Progenitor cell of endocrine pancreas (in vitro differentiated cells): ENCODE measurements around the gene NT5DC1. TPM values are rescaled to one million over a fixed set of nuclear protein-coding genes. Genes with fewer than 3 reads are reported as not detected.

Experiments
- DNase-seq: peaks from one replicate; pipeline ENCODE4 v3.0.0; 2021; ENCODE audit warnings: low spot score; ENCODE audit not compliant: unreplicated experiment
- H3K27ac Mint-ChIP-seq: 2 replicates; pipeline ENCODE4 v1.8.0; 2021; ENCODE audit warnings: mild to moderate bottlenecking, moderate library complexity, mixed read lengths
- H3K27me3 Mint-ChIP-seq: 2 replicates; pipeline ENCODE4 v1.8.0; 2021; ENCODE audit warnings: mixed read lengths
- H3K36me3 Mint-ChIP-seq: 2 replicates; pipeline ENCODE4 v1.8.0; 2022; ENCODE audit warnings: mixed read lengths; ENCODE audit not compliant: insufficient read depth
- H3K4me1 Mint-ChIP-seq: 2 replicates; pipeline ENCODE4 v1.8.0; 2021; ENCODE audit warnings: low read depth, mixed read lengths
- H3K4me3 Mint-ChIP-seq: 2 replicates; pipeline ENCODE4 v1.8.0; 2021; ENCODE audit warnings: low read depth, mild to moderate bottlenecking, moderate library complexity, mixed read lengths
- H3K9me3 Mint-ChIP-seq: 2 replicates; pipeline ENCODE4 v1.8.0; 2021; ENCODE audit warnings: low read depth, mixed read lengths
- total RNA-seq: library from RNA; stranded (reverse); gene quantifications from 2 replicates; pipeline ENCODE4 v1.2.1, GENCODE V29; 2021
- TF ChIP-seq, protein P1 (sequence below): fragments of 200-600 bp; sonication (generic); IDR thresholded peaks from one replicate; pipeline ENCODE4 v1.5.0; 2021; ENCODE audit warnings: antibody characterized with exemption, mild to moderate bottlenecking; ENCODE audit not compliant: unreplicated experiment

The NT5DC1 gene
- total RNA-seq, 1 donor from 2014 or later = 54.9 TPM

DNA sequence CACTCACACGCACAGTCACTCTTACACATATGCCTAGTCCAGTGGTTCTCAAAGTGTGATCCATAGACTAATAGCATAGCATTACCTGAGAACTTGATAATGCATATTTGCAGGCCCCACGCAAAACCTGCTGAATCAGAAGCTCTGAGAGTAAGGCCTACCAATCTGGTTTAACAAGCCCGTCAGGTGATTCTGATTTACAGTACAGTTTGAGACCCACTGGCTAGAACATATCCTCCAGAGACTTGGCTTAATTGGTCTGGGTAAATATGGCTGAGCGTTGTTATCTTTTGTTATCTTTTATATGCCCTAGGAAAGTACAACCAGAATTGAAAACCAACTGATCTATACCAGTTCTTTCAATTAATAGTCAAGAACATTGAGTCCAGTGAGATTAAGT, 143.6 kb downstream of the NT5DC1 start:
- peak overlapping the region; percentile 19 for H3K27ac Mint-ChIP-seq
- H3K27me3 Mint-ChIP-seq = no peaks in the 10 kb centered on the region
- peaks cover 15% of the 10 kb centered on the region for H3K4me1 Mint-ChIP-seq
- H3K4me3 Mint-ChIP-seq = no peak overlapping the region
- H3K9me3 Mint-ChIP-seq = no peaks in the 10 kb centered on the region
- DNase-seq = no peak
- peaks cover 6% of the 10 kb centered on the region for H3K36me3 Mint-ChIP-seq
- TF ChIP-seq, protein P1, sequence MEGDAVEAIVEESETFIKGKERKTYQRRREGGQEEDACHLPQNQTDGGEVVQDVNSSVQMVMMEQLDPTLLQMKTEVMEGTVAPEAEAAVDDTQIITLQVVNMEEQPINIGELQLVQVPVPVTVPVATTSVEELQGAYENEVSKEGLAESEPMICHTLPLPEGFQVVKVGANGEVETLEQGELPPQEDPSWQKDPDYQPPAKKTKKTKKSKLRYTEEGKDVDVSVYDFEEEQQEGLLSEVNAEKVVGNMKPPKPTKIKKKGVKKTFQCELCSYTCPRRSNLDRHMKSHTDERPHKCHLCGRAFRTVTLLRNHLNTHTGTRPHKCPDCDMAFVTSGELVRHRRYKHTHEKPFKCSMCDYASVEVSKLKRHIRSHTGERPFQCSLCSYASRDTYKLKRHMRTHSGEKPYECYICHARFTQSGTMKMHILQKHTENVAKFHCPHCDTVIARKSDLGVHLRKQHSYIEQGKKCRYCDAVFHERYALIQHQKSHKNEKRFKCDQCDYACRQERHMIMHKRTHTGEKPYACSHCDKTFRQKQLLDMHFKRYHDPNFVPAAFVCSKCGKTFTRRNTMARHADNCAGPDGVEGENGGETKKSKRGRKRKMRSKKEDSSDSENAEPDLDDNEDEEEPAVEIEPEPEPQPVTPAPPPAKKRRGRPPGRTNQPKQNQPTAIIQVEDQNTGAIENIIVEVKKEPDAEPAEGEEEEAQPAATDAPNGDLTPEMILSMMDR = no peak

GRCh38 chr6:116246089-116246488, 145.4 kb downstream of the NT5DC1 start:
- DNase-seq = no peak
- Mint-ChIP-seq H3K4me1 (peaks cover 28% of the 10 kb centered on the region), H3K4me3 (no peak overlapping the region), H3K27me3 (no peaks in the 10 kb centered on the region), H3K36me3 (peaks cover 3% of the 10 kb centered on the region), H3K27ac (no peak overlapping the region), H3K9me3 (no peaks in the 10 kb centered on the region)
- TF ChIP-seq, protein P1 = no peak

- TF ChIP-seq, protein P1 = no peak
- H3K27ac Mint-ChIP-seq = no peak overlapping the region
- H3K4me3 Mint-ChIP-seq = no peak overlapping the region
Observed at GRCh38 chr6:116247285-116247684, 146.6 kb downstream of the NT5DC1 start.

DNA sequence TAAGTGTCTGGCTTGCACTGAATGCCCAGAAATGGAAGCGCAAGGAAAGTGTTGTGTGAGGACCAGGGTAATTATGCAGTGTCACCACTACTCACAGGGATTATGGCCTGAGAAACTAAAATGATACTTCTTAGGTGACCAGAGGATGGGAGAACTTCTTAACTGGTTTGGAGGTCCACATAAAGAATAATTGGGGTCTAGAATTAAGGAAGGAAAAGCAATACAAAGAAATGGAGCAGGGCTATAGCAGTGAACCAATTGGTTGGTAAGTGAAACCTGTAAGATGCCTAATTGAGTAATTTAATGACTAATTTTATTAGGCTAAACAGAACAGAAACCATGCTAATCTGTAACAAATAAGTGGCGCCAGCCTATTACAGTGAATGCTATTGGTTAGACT, 147.9 kb downstream of the NT5DC1 start:
- Mint-ChIP-seq H3K27ac (peak overlapping the region; percentile 50), H3K9me3 (no peaks in the 10 kb centered on the region), H3K4me3 (no peak overlapping the region), H3K27me3 (no peaks in the 10 kb centered on the region), H3K36me3 (peaks cover 7% of the 10 kb centered on the region), H3K4me1 (peaks cover 41% of the 10 kb centered on the region)
- DNase-seq = no peak
- TF ChIP-seq, protein P1 = no peak

More at GRCh38 chr6:116247285-116247684, 146.6 kb downstream of the NT5DC1 start:
- Mint-ChIP-seq H3K36me3 (peaks cover 5% of the 10 kb centered on the region), H3K9me3 (no peaks in the 10 kb centered on the region), H3K27me3 (no peaks in the 10 kb centered on the region), H3K4me1 (peaks cover 39% of the 10 kb centered on the region)
- no peak for DNase-seq

- H3K36me3 Mint-ChIP-seq = peaks cover 6% of the 10 kb centered on the region
Observed at GRCh38 chr6:116251568-116252384, 151.1 kb downstream of the NT5DC1 start.

More at GRCh38 chr6:116251568-116252384, 151.1 kb downstream of the NT5DC1 start:
- Mint-ChIP-seq H3K27me3 (no peaks in the 10 kb centered on the region), H3K27ac (peak overlapping the region; percentile 25), H3K4me1 (peaks cover 36% of the 10 kb centered on the region), H3K9me3 (no peaks in the 10 kb centered on the region), H3K4me3 (no peak overlapping the region)
- no peak for DNase-seq
- TF ChIP-seq, protein P1 = no peak
